Stimulated activated CD4-positive, alpha-beta T cell treated with anti-CD3 and anti-CD28 coated beads, Interleukin-1b, Interleukin-23, amount 100 ng/mL, for 4 hours (primary cell): ENCODE results near the gene DSCAM.

ENCODE experiments used
- DNase-seq, 2 donors: peaks; one replicate each; pipeline ENCODE4 v3.0.0-alpha.2; 2020; ENCODE audit warnings: low read depth in 2 of 2

DSCAM gene

GRCh38 chr21:40667967-40668366 lies 179.0 kb downstream of the DSCAM start:
- no peak for DNase-seq

GRCh38 chr21:40662889-40663288 lies 184.1 kb downstream of the DSCAM start:
- no peak for DNase-seq

GRCh38 chr21:40660461-40660860 lies 186.5 kb downstream of the DSCAM start:
- DNase-seq: no peak

GRCh38 chr21:40658311-40658710 lies 188.6 kb downstream of the DSCAM start:
- DNase-seq: no peak

- DNase-seq: no peak
These were observed 194.5 kb downstream of the DSCAM start for GRCh38 chr21:40652436-40652835.

- no peak for DNase-seq
These were observed 199.3 kb downstream of the DSCAM start for GRCh38 chr21:40647706-40648105.

GRCh38 chr21:40646651-40647050 lies 200.3 kb downstream of the DSCAM start:
- no peak for DNase-seq

- DNase-seq: no peak
These were observed 205.9 kb downstream of the DSCAM start for GRCh38 chr21:40641042-40641441.

- no peak for DNase-seq
These were observed 206.6 kb downstream of the DSCAM start for GRCh38 chr21:40640266-40640789.

- no peak for DNase-seq
These were observed 207.3 kb downstream of the DSCAM start for GRCh38 chr21:40639616-40640194.

- DNase-seq: no peak
These were observed 208.3 kb downstream of the DSCAM start for GRCh38 chr21:40638466-40639251.

GRCh38 chr21:40636026-40636425 lies 210.9 kb downstream of the DSCAM start:
- DNase-seq: no peak

- DNase-seq: no peak
These were observed 211.6 kb downstream of the DSCAM start for GRCh38 chr21:40635391-40635790.

- DNase-seq: no peak
These were observed 212.8 kb downstream of the DSCAM start for GRCh38 chr21:40634141-40634540.

GRCh38 chr21:40633048-40633447 lies 213.9 kb downstream of the DSCAM start:
- no peak for DNase-seq

- no peak for DNase-seq
These were observed 215.7 kb downstream of the DSCAM start for GRCh38 chr21:40631211-40631610.

GRCh38 chr21:40625991-40626390 lies 221.0 kb downstream of the DSCAM start:
- DNase-seq: no peak

GRCh38 chr21:40623528-40623927 lies 223.4 kb downstream of the DSCAM start:
- no peak for DNase-seq

- no peak for DNase-seq
These were observed 224.4 kb downstream of the DSCAM start for GRCh38 chr21:40622531-40622930.

GRCh38 chr21:40620386-40621145 lies 226.4 kb downstream of the DSCAM start:
- no peak for DNase-seq

GRCh38 chr21:40618191-40618973 lies 228.6 kb downstream of the DSCAM start:
- DNase-seq: no peak

GRCh38 chr21:40616377-40616704 lies 230.6 kb downstream of the DSCAM start:
- no peak for DNase-seq
